Upper lobe of left lung (tissue), 6 donors: ENCODE data around the gene HPN. TPM values are rescaled to one million over a fixed set of nuclear protein-coding genes. Genes with fewer than 3 reads are reported as not detected.

Experiments used
- ATAC-seq, 2 donors: fragments of 200-7000 bp; cut with Tn5 transposase; one replicate each; pipeline ENCODE4 v1.9.1; 2022; ENCODE audit warnings: mild to moderate bottlenecking in 2 of 2, moderate library complexity in 2 of 2; ENCODE audit not compliant: low FRiP score in 2 of 2
- DNase-seq, 2 donors: peaks; one replicate each; pipeline ENCODE4 v3.0.0-alpha.2; 2019 to 2020
- H3K27ac ChIP-seq, 4 donors: fragments of 200-600 bp; sonication (generic); one replicate each; pipeline ENCODE4 v1.5.1; 2016 to 2019
- H3K27me3 ChIP-seq, 4 donors: fragments of 200-600 bp; sonication (generic); one replicate each; pipeline ENCODE4 v1.5.1; 2017 to 2019
- H3K36me3 ChIP-seq, 4 donors: fragments of 200-600 bp; sonication (generic); one replicate each; pipeline ENCODE4 v1.5.1; 2016 to 2019
- H3K4me1 ChIP-seq, 4 donors: fragments of 200-600 bp; sonication (generic); one replicate each; pipeline ENCODE4 v1.5.1; 2018 to 2019
- H3K4me3 ChIP-seq, 4 donors: fragments of 200-600 bp; sonication (generic); one replicate each; pipeline ENCODE4 v1.5.1; 2017 to 2019; ENCODE audit warnings: mild to moderate bottlenecking in 2 of 4, moderate library complexity in 1 of 4
- H3K9me3 ChIP-seq, 4 donors: fragments of 200-600 bp; sonication (generic); one replicate each; pipeline ENCODE4 v1.5.1; 2018 to 2019
- EP300 ChIP-seq, 4 donors: sonication (generic); formaldehyde crosslinking; IDR thresholded peaks; one replicate each; pipeline ENCODE4 v1.5.1; 2017; ENCODE audit warnings: antibody characterized with exemption in 4 of 4, control low read depth in 2 of 4
- POLR2A ChIP-seq, 4 donors: fragments of 450-650 bp; IDR thresholded peaks; one replicate each; pipeline ENCODE4 v1.5.1; 2016 to 2017; ENCODE audit warnings: antibody characterized with exemption in 4 of 4, mild to moderate bottlenecking in 2 of 4
- POLR2AphosphoS5 ChIP-seq, 2 donors: sonication (generic); formaldehyde crosslinking; IDR thresholded peaks; one replicate each; pipeline ENCODE4 v1.5.1; 2017; ENCODE audit warnings: antibody characterized with exemption in 2 of 2
- WGBS, 2 donors: methylation state at CpG; one replicate each; pipeline ENCODE4 v1.1.5; 2017 to 2018; 5-methylcytosine and 5-hydroxymethylcytosine counted together
- total RNA-seq, 6 donors: library from RNA; depleted of rRNA in 4 of 6; stranded (reverse); fragments of >200 nt in 4 of 6; gene quantifications; one replicate each; pipeline versions ENCODE4 v1.1.0 to v1.2.1, GENCODE V29; 2016 to 2021
- TF ChIP-seq, protein P1 (sequence below), 6 experiments: fragments of 450-650 bp in 4 of 6; fragments of 200-600 bp in 2 of 6; sonication (generic) in 2 of 6; IDR thresholded peaks; one replicate each; pipeline ENCODE4 v1.5.1; 2016 to 2019; ENCODE audit warnings: antibody characterized with exemption in 6 of 6
- donor health status: DM: no; HTN: no; CAD: no; lungs with moderate emphysema.
- donor health status: DM: no; HTN: yes; CAD: no; lungs with severe emphysema.

Gene HPN
- total RNA-seq, 6 donors from 2014 or later: 15.9 to 54.5 (median 41.1) TPM

- TF ChIP-seq POLR2A (IDR thresholded peaks at IDR 0.05) (no peak), EP300 (IDR thresholded peaks at IDR 0.05) (no peak)
- Histone ChIP-seq H3K4me1 (no peaks in the 10 kb centered on the region), H3K4me3 (no peak overlapping the region), H3K36me3 (no peaks in the 10 kb centered on the region), H3K27ac (no peak overlapping the region), H3K27me3 (no peaks in the 10 kb centered on the region), H3K9me3 (no peaks in the 10 kb centered on the region)
- DNase-seq (no peak), ATAC-seq (no peak)
- WGBS, 2 donors: 88 to 93% methylated on average over 14 to 23 of the region's 26 CpGs
Observed at GRCh38 chr19:35059006-35059798, 17.7 kb downstream of the HPN start.

GRCh38 chr19:35059799-35060091, 18.2 kb downstream of the HPN start:
- WGBS, 2 donors: 80 to 91% methylated on average over 13 to 15 of the region's 15 CpGs
- ATAC-seq (peak in 1 of 2 donors; percentile 46), DNase-seq (peak in 1 of 2 donors; percentile 77)
- no peak for TF ChIP-seq POLR2A (IDR thresholded peaks at IDR 0.05)
- TF ChIP-seq, protein P1, sequence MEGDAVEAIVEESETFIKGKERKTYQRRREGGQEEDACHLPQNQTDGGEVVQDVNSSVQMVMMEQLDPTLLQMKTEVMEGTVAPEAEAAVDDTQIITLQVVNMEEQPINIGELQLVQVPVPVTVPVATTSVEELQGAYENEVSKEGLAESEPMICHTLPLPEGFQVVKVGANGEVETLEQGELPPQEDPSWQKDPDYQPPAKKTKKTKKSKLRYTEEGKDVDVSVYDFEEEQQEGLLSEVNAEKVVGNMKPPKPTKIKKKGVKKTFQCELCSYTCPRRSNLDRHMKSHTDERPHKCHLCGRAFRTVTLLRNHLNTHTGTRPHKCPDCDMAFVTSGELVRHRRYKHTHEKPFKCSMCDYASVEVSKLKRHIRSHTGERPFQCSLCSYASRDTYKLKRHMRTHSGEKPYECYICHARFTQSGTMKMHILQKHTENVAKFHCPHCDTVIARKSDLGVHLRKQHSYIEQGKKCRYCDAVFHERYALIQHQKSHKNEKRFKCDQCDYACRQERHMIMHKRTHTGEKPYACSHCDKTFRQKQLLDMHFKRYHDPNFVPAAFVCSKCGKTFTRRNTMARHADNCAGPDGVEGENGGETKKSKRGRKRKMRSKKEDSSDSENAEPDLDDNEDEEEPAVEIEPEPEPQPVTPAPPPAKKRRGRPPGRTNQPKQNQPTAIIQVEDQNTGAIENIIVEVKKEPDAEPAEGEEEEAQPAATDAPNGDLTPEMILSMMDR (IDR thresholded peaks at IDR 0.05): no peak
- TF ChIP-seq POLR2AphosphoS5 (IDR thresholded peaks at IDR 0.05): no peak
- TF ChIP-seq EP300 (IDR thresholded peaks at IDR 0.05): no peak
- no peaks in the 10 kb centered on the region for H3K4me1 ChIP-seq
- H3K36me3 ChIP-seq: no peaks in the 10 kb centered on the region
- no peaks in the 10 kb centered on the region for H3K9me3 ChIP-seq
- H3K27me3 ChIP-seq: no peaks in the 10 kb centered on the region
- H3K27ac ChIP-seq: no peak overlapping the region
- H3K4me3 ChIP-seq: no peak overlapping the region

- Histone ChIP-seq H3K27ac (no peak overlapping the region), H3K9me3 (no peaks in the 10 kb centered on the region), H3K4me3 (no peak overlapping the region), H3K36me3 (no peaks in the 10 kb centered on the region), H3K4me1 (no peaks in the 10 kb centered on the region), H3K27me3 (no peaks in the 10 kb centered on the region)
- 81 to 96% methylated on average over 11 to 28 of the region's 29 CpGs for WGBS, 2 donors
- TF ChIP-seq EP300 (IDR thresholded peaks at IDR 0.05): no peak
- TF ChIP-seq POLR2A (IDR thresholded peaks at IDR 0.05): no peak
- TF ChIP-seq, protein P1 (IDR thresholded peaks at IDR 0.05): no peak
- no peak for TF ChIP-seq POLR2AphosphoS5 (IDR thresholded peaks at IDR 0.05)
- DNase-seq (no peak), ATAC-seq (peak in 1 of 2 donors; percentile 41)
Observed at GRCh38 chr19:35060160-35060855, 18.8 kb downstream of the HPN start.

GRCh38 chr19:35061583-35062373, 20.3 kb downstream of the HPN start:
- peaks cover 0 to 3% (median under 1%) of the 10 kb centered on the region in 4 donors for H3K4me1 ChIP-seq
- TF ChIP-seq, protein P1 (IDR thresholded peaks at IDR 0.05): no peak
- TF ChIP-seq POLR2AphosphoS5 (IDR thresholded peaks at IDR 0.05): no peak
- no peak for TF ChIP-seq POLR2A (IDR thresholded peaks at IDR 0.05)
- TF ChIP-seq EP300 (IDR thresholded peaks at IDR 0.05): no peak
- WGBS, 2 donors: 72 to 79% methylated on average over 7 of the region's 7 CpGs
- no peaks in the 10 kb centered on the region for H3K36me3 ChIP-seq
- no peaks in the 10 kb centered on the region for H3K27me3 ChIP-seq
- DNase-seq (no peak), ATAC-seq (no peak)
- no peak overlapping the region for H3K4me3 ChIP-seq
- H3K27ac ChIP-seq: no peak overlapping the region
- no peaks in the 10 kb centered on the region for H3K9me3 ChIP-seq

GRCh38 chr19:35062942-35063341, 21.4 kb downstream of the HPN start:
- 76 to 81% methylated on average over 7 of the region's 7 CpGs for WGBS, 2 donors
- no peak for ATAC-seq
- Histone ChIP-seq H3K27ac (no peak overlapping the region), H3K4me3 (no peak overlapping the region), H3K36me3 (no peaks in the 10 kb centered on the region), H3K27me3 (no peaks in the 10 kb centered on the region), H3K4me1 (peaks cover 0 to 8% (median 5%) of the 10 kb centered on the region in 4 donors), H3K9me3 (no peaks in the 10 kb centered on the region)
- DNase-seq: no peak
- TF ChIP-seq EP300 (IDR thresholded peaks at IDR 0.05) (no peak), POLR2AphosphoS5 (IDR thresholded peaks at IDR 0.05) (no peak), POLR2A (IDR thresholded peaks at IDR 0.05) (no peak)
- TF ChIP-seq, protein P1 (IDR thresholded peaks at IDR 0.05): no peak
